Vagina (tissue), 2 donors: ENCODE measurements around the gene PML. TPM values are rescaled to one million over a fixed set of nuclear protein-coding genes. Genes with fewer than 3 reads are reported as not detected.

Source experiments
- DNase-seq, 2 donors: peaks; one replicate each; pipeline ENCODE4 v3.0.0-alpha.2; 2017; ENCODE audit errors: extremely low spot score in 2 of 2
- H3K27ac ChIP-seq: fragments of 200-600 bp; sonication (generic); one replicate; pipeline ENCODE4 v1.5.1; 2019
- H3K27me3 ChIP-seq: fragments of 200-600 bp; sonication (generic); one replicate; pipeline ENCODE4 v1.5.1; 2019
- H3K36me3 ChIP-seq, 2 donors: fragments of 200-600 bp; sonication (generic); one replicate each; pipeline ENCODE4 v1.5.1; 2017 to 2019
- H3K4me1 ChIP-seq: fragments of 200-600 bp; sonication (generic); one replicate; pipeline ENCODE4 v1.5.1; 2019
- H3K4me3 ChIP-seq, 2 donors: fragments of 200-600 bp; sonication (generic); 1 replicate in 1 of 2; 2 replicates in 1 of 2; pipeline ENCODE4 v1.5.1; 2016 to 2019
- H3K9me3 ChIP-seq: fragments of 200-600 bp; sonication (generic); one replicate; pipeline ENCODE4 v1.5.1; 2019
- POLR2A ChIP-seq, 2 donors: fragments of 450-650 bp; IDR thresholded peaks; one replicate each; pipeline ENCODE4 v1.6.1; 2017; ENCODE audit warnings: antibody characterized with exemption in 2 of 2, mild to moderate bottlenecking in 2 of 2, moderate library complexity in 2 of 2
- POLR2AphosphoS5 ChIP-seq, 2 donors: sonication (generic); formaldehyde crosslinking; IDR thresholded peaks; one replicate each; pipeline ENCODE4 v1.9.0; 2017; ENCODE audit warnings: antibody characterized with exemption in 2 of 2, mild to moderate bottlenecking in 2 of 2, low read depth in 1 of 2; ENCODE audit not compliant: insufficient read depth in 1 of 2
- intact Hi-C: fragments of 100-400 bp; cut with DNase I; formaldehyde crosslinking; loops from one replicate; pipeline ENCODE4 v1.15.1; 2023
- total RNA-seq: library from RNA; depleted of rRNA; stranded (reverse); fragments of >200 nt; gene quantifications from one replicate; pipeline ENCODE4 v1.2.3, GENCODE V29; 2016
- TF ChIP-seq, protein P1 (sequence below), 3 experiments: fragments of 450-650 bp in 2 of 3; fragments of 200-600 bp in 1 of 3; sonication (generic) in 1 of 3; IDR thresholded peaks; one replicate each; pipeline ENCODE4 v1.5.1; 2017 to 2019; ENCODE audit warnings: antibody characterized with exemption in 3 of 3, mild to moderate bottlenecking in 2 of 3, moderate library complexity in 2 of 3

Gene PML
- total RNA-seq, 1 donor from 2014 or later: 107 TPM

DNA sequence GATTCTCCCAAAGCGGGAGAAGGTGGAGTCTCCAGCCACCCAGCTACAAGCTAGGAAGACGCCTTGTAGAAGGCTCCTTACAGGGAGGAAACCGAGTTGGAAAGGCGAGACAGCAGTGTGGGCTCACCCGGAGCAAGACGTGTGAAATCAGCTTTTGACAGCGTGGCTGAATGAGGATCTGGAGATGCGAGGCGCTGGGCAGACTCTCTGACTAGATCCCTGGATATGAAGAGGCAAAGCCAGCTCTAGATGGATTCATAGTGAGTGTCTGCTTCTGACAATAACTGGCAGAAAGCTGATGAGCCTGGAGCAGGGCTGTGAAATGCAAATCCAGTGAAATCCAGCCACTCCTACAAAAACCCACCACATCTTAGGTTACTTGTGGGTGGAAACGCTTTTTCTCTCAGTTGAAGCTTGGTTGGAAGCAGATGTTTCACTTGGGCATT is 46.8 kb downstream of the PML start:
- Histone ChIP-seq H3K4me3 (no peak overlapping the region), H3K9me3 (no peaks in the 10 kb centered on the region), H3K27me3 (no peaks in the 10 kb centered on the region), H3K4me1 (peaks cover 26% of the 10 kb centered on the region), H3K27ac (peak overlapping the region; percentile 49), H3K36me3 (peaks cover 0 to 19% of the 10 kb centered on the region in 2 donors)
- no peak for DNase-seq
- intact Hi-C loops: loop anchor here (5.0 kb wide), 1 partner anchor 69 kb away; no protein-coding TSS in a partner anchor
- TF ChIP-seq, protein P1, sequence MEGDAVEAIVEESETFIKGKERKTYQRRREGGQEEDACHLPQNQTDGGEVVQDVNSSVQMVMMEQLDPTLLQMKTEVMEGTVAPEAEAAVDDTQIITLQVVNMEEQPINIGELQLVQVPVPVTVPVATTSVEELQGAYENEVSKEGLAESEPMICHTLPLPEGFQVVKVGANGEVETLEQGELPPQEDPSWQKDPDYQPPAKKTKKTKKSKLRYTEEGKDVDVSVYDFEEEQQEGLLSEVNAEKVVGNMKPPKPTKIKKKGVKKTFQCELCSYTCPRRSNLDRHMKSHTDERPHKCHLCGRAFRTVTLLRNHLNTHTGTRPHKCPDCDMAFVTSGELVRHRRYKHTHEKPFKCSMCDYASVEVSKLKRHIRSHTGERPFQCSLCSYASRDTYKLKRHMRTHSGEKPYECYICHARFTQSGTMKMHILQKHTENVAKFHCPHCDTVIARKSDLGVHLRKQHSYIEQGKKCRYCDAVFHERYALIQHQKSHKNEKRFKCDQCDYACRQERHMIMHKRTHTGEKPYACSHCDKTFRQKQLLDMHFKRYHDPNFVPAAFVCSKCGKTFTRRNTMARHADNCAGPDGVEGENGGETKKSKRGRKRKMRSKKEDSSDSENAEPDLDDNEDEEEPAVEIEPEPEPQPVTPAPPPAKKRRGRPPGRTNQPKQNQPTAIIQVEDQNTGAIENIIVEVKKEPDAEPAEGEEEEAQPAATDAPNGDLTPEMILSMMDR (IDR thresholded peaks at IDR 0.05): no peak
- TF ChIP-seq POLR2AphosphoS5 (IDR thresholded peaks at IDR 0.05; ENCODE audit: insufficient read depth in 1 of 2, low read depth in 1 of 2): no peak

DNA sequence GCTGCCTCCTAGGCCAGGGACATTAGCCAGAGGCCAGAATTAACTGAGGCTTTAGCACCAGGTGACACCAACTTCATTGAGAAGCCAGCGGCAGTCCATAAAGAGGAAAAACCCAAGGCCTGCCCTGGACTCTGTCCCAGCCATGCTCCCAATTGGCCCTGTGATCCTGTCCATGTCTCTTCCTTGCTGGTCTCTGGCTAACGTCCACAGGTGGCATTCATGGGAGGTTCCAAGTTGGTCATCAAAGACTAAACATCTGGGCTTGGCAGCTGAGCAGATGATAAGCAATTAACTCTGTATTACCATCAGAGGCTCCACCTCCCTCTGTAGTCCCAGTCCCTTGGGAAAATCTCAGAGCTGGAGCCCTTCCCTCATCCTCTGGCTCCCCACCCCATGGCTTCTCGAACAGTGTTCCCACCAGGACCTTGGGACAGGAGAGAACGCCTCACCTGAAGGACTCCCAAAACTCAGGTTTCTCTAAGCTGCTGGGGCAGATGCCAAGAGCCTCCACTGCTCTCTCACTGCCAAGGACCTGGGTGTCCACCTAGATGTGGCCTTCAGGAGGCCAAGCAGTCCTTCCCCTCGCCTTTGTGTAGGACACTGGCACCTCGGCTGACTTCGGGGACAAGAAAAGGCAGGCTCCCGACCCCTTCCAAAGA is 47.4 kb downstream of the PML start:
- Histone ChIP-seq H3K4me1 (peaks cover 28% of the 10 kb centered on the region), H3K9me3 (no peaks in the 10 kb centered on the region), H3K4me3 (no peak overlapping the region), H3K36me3 (peaks cover 0 to 16% of the 10 kb centered on the region in 2 donors), H3K27me3 (no peaks in the 10 kb centered on the region), H3K27ac (no peak overlapping the region)
- no peak for DNase-seq
- intact Hi-C loops: loop anchor here (5.0 kb wide), 1 partner anchor 70 kb away; no protein-coding TSS in a partner anchor
- TF ChIP-seq POLR2A (IDR thresholded peaks at IDR 0.05) (no peak), POLR2AphosphoS5 (IDR thresholded peaks at IDR 0.05; ENCODE audit: insufficient read depth in 1 of 2, low read depth in 1 of 2) (no peak)
- TF ChIP-seq, protein P1 (IDR thresholded peaks at IDR 0.05): no peak

GRCh38 chr15:74042603-74043424 is 48.3 kb downstream of the PML start:
- peaks cover 37% of the 10 kb centered on the region for H3K4me1 ChIP-seq
- H3K9me3 ChIP-seq: no peaks in the 10 kb centered on the region
- H3K36me3 ChIP-seq: peaks cover 0 to 8% of the 10 kb centered on the region in 2 donors
- H3K27ac ChIP-seq: no peak overlapping the region
- no peak overlapping the region for H3K4me3 ChIP-seq
- TF ChIP-seq POLR2AphosphoS5 (IDR thresholded peaks at IDR 0.05; ENCODE audit: insufficient read depth in 1 of 2, low read depth in 1 of 2) (no peak), POLR2A (IDR thresholded peaks at IDR 0.05) (no peak)
- TF ChIP-seq, protein P1 (IDR thresholded peaks at IDR 0.05): no peak
- no peaks in the 10 kb centered on the region for H3K27me3 ChIP-seq
- intact Hi-C loops: loop anchor here (5.0 kb wide), 1 partner anchor 71 kb away; no protein-coding TSS in a partner anchor
- DNase-seq: peak in 1 of 2 donors; percentile 84

DNA sequence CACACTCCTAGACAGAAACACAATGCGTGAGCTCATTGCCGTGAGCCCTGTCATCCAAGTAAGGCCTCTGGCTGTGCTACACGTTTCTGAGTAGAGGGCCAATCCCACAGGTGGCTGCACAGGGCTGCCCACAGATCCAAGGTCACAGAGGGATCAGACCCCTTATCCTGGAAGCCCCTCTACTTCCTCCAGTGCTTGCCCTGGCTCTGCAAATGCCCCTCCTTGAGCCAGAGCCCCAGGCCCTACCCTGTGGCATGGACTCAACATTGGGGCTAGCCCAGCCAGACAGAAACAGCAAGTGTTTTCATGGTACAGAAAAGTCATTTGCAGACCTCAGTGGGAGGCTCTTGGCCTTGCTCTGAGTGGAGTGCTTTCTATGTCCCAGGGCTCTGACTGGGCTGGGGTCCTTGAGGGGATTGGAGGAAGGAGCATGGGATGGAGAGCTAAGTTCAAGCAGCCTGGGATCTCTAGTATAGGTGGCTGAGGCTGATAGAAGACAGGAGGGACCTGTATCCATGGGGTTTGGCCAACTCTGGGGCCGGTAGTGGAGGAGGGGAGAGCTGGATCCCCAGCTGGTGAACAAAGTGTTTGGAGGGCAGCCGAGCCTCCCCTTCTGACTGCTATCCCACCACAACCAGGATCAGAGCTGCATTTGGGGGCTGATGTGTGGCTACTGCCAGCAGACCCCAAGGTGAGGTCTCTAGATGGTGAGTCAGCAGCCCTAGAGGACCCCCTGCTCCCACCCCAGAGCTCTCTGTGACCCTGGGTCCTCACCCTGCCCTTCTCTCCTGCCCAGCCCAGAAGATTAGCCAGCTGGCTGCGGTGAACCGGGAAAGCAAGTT is 49.1 kb downstream of the PML start:
- H3K9me3 ChIP-seq: no peaks in the 10 kb centered on the region
- H3K36me3 ChIP-seq: peaks cover 0 to 8% of the 10 kb centered on the region in 2 donors
- TF ChIP-seq POLR2AphosphoS5 (IDR thresholded peaks at IDR 0.05; ENCODE audit: insufficient read depth in 1 of 2, low read depth in 1 of 2): no peak
- peak overlapping the region; percentile 20 for H3K27ac ChIP-seq
- peak in 1 of 2 donors; percentile 86 for DNase-seq
- no peaks in the 10 kb centered on the region for H3K27me3 ChIP-seq
- intact Hi-C loops: loop anchor here (5.0 kb wide), 1 partner anchor 71 kb away; no protein-coding TSS in a partner anchor
- H3K4me1 ChIP-seq: peaks cover 43% of the 10 kb centered on the region
- H3K4me3 ChIP-seq: no peak overlapping the region
